Tibial nerve (tissue), 4 donors: ENCODE data around the gene SMAD2. TPM values are rescaled to one million over a fixed set of nuclear protein-coding genes. Genes with fewer than 3 reads are reported as not detected.

Source experiments
- DNase-seq, 2 donors: peaks; one replicate each; pipeline ENCODE4 v3.0.0-alpha.2; 2019; ENCODE audit warnings: low spot score in 2 of 2
- H3K27ac ChIP-seq, 4 donors: fragments of 200-600 bp; sonication (generic) in 3 of 4; one replicate each; pipeline ENCODE4 v1.5.1; 2017 to 2019; ENCODE audit warnings: mild to moderate bottlenecking in 1 of 4
- H3K27me3 ChIP-seq, 2 donors: fragments of 200-600 bp; sonication (generic) in 1 of 2; one replicate each; pipeline versions ENCODE4 v1.5.1 to v1.6.0; 2017 to 2019
- H3K36me3 ChIP-seq, 3 donors: fragments of 200-600 bp; sonication (generic); one replicate each; pipeline ENCODE4 v1.5.1; 2018 to 2019
- H3K4me1 ChIP-seq, 4 donors: fragments of 200-600 bp; sonication (generic) in 3 of 4; one replicate each; pipeline ENCODE4 v1.5.1; 2017 to 2019
- H3K4me3 ChIP-seq, 4 donors: fragments of 200-600 bp; sonication (generic) in 3 of 4; one replicate each; pipeline ENCODE4 v1.5.1; 2017 to 2019; ENCODE audit warnings: mild to moderate bottlenecking in 1 of 4, moderate library complexity in 1 of 4
- H3K9me3 ChIP-seq, 4 donors: fragments of 200-600 bp; sonication (generic) in 3 of 4; one replicate each; pipeline ENCODE4 v1.5.1; 2017 to 2019
- EP300 ChIP-seq, 2 donors: sonication (generic); formaldehyde crosslinking; IDR thresholded peaks; one replicate each; pipeline ENCODE4 v1.6.1; 2017; ENCODE audit warnings: antibody characterized with exemption in 2 of 2, mild to moderate bottlenecking in 1 of 2
- POLR2A ChIP-seq, 2 donors: fragments of 450-650 bp; IDR thresholded peaks; one replicate each; pipeline ENCODE4 v1.6.1; 2017; ENCODE audit warnings: antibody characterized with exemption in 2 of 2, mild to moderate bottlenecking in 2 of 2, moderate library complexity in 2 of 2
- WGBS, 2 donors: methylation state at CpG; one replicate each; pipeline ENCODE4 v1.1.5; 2018; 5-methylcytosine and 5-hydroxymethylcytosine counted together
- total RNA-seq, 4 donors: library from RNA; depleted of rRNA; stranded (reverse); fragments of >200 nt; gene quantifications; one replicate each; pipeline ENCODE4 v1.1.0, GENCODE V29; 2016
- TF ChIP-seq, protein P1 (sequence below), 5 experiments: fragments of 200-600 bp in 3 of 5; fragments of 450-650 bp in 2 of 5; sonication (generic) in 3 of 5; IDR thresholded peaks; one replicate each; pipeline ENCODE4 v1.5.1; 2016 to 2019; ENCODE audit warnings: antibody characterized with exemption in 5 of 5, mild to moderate bottlenecking in 3 of 5, moderate library complexity in 2 of 5

The SMAD2 gene
- total RNA-seq, 4 donors from 2014 or later = 34.8 to 54.5 (median 45.5) TPM

DNA sequence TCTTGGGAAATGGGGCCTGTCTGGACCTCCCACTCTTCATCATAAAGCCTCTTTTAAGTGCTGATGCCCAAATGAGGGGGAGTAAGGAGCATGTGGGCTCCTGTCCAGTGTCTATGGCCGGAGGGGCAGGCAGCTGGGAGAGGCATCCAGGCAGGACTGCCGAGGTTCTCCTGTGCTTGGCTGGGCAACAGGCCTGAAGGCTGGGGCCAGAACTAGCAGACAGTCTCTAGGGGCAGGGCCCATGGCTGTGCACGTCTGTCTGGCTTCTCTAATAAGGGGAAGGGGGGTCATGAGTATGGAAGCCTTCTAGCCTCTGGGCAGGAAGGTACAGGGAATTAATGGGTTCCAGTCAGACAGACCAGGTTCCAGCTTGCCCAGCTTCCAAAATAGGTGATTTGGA lies 128.6 kb downstream of the SMAD2 start:
- Histone ChIP-seq H3K9me3 (peaks cover 0 to 11% (median 0%) of the 10 kb centered on the region in 4 donors), H3K4me1 (no peaks in the 10 kb centered on the region), H3K27me3 (no peaks in the 10 kb centered on the region), H3K4me3 (no peak overlapping the region), H3K36me3 (no peaks in the 10 kb centered on the region), H3K27ac (no peak overlapping the region)
- TF ChIP-seq, protein P1, sequence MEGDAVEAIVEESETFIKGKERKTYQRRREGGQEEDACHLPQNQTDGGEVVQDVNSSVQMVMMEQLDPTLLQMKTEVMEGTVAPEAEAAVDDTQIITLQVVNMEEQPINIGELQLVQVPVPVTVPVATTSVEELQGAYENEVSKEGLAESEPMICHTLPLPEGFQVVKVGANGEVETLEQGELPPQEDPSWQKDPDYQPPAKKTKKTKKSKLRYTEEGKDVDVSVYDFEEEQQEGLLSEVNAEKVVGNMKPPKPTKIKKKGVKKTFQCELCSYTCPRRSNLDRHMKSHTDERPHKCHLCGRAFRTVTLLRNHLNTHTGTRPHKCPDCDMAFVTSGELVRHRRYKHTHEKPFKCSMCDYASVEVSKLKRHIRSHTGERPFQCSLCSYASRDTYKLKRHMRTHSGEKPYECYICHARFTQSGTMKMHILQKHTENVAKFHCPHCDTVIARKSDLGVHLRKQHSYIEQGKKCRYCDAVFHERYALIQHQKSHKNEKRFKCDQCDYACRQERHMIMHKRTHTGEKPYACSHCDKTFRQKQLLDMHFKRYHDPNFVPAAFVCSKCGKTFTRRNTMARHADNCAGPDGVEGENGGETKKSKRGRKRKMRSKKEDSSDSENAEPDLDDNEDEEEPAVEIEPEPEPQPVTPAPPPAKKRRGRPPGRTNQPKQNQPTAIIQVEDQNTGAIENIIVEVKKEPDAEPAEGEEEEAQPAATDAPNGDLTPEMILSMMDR (IDR thresholded peaks at IDR 0.05) = no peak
- TF ChIP-seq EP300 (IDR thresholded peaks at IDR 0.05) (no peak), POLR2A (IDR thresholded peaks at IDR 0.05) (no peak)
- 34 to 42% methylated on average over 2 to 3 of the region's 3 CpGs for WGBS, 2 donors
- DNase-seq = no peak

DNA sequence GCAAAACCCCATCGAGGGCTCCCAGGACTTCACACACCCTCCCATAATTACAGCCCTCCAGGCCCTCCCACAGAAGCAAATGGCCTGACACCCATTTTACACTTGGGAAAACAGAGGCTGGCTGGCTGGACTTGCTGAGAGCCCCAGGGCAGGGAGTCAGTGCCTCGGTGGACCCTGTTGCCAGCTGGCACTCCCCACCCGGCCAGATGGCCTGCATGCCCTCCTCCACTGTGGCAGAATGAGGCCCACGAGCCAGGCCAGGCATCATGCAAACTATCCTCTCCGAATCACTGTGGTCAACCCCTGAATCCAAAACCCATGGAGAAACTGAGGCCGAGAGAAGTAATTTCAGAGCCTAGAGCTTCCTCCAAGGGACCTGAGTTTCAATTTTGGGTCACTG lies 129.7 kb downstream of the SMAD2 start:
- DNase-seq = no peak
- Histone ChIP-seq H3K27ac (no peak overlapping the region), H3K4me3 (no peak overlapping the region), H3K36me3 (no peaks in the 10 kb centered on the region), H3K27me3 (no peaks in the 10 kb centered on the region), H3K9me3 (peaks cover 0 to 6% (median 0%) of the 10 kb centered on the region in 4 donors), H3K4me1 (no peaks in the 10 kb centered on the region)
- 49 to 63% methylated on average over 6 of the region's 6 CpGs for WGBS, 2 donors
- TF ChIP-seq POLR2A (IDR thresholded peaks at IDR 0.05) = no peak

- Histone ChIP-seq H3K27me3 (no peaks in the 10 kb centered on the region), H3K4me3 (no peak overlapping the region), H3K27ac (no peak overlapping the region), H3K4me1 (peaks cover 0 to 5% (median 0%) of the 10 kb centered on the region in 4 donors), H3K9me3 (peaks cover 0 to under 1% (median 0%) of the 10 kb centered on the region in 4 donors), H3K36me3 (no peaks in the 10 kb centered on the region)
- WGBS, 2 donors = 34 to 36% methylated on average over 10 of the region's 10 CpGs
- TF ChIP-seq, protein P1 (IDR thresholded peaks at IDR 0.05) = no peak
- TF ChIP-seq EP300 (IDR thresholded peaks at IDR 0.05) (no peak), POLR2A (IDR thresholded peaks at IDR 0.05) (no peak)
- DNase-seq = no peak
Measured at GRCh38 chr18:47800248-47800647, 130.2 kb downstream of the SMAD2 start.

DNA sequence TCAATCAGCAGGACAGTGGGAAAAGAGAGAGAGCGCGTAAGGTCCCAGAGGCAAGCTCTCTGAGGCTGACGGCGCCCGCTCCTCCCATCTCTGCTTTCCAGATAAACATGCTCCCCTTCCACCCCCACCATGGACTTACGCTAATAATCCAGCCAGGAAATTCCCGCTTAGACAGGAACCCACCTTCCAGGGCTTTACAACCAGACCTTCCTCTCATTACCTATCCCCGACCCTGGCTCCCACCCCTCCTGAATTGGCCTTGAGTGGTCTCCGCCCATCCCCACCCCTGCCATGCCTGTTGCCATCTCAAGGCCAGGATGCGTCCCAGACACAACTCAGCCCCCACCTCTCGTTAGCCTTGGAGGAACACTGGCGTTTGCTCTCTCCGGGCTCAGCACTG lies 131.1 kb downstream of the SMAD2 start:
- DNase-seq = no peak
- no peak overlapping the region for H3K27ac ChIP-seq
- H3K9me3 ChIP-seq = no peaks in the 10 kb centered on the region
- H3K4me1 ChIP-seq = peaks cover 0 to 11% (median 0%) of the 10 kb centered on the region in 4 donors
- H3K36me3 ChIP-seq = no peaks in the 10 kb centered on the region
- H3K4me3 ChIP-seq = no peak overlapping the region
- H3K27me3 ChIP-seq = no peaks in the 10 kb centered on the region
- 80% methylated on average over 13 of the region's 13 CpGs for WGBS, 2 donors
- TF ChIP-seq, protein P1 (IDR thresholded peaks at IDR 0.05) = no peak
- TF ChIP-seq EP300 (IDR thresholded peaks at IDR 0.05) (no peak), POLR2A (IDR thresholded peaks at IDR 0.05) (no peak)

DNA sequence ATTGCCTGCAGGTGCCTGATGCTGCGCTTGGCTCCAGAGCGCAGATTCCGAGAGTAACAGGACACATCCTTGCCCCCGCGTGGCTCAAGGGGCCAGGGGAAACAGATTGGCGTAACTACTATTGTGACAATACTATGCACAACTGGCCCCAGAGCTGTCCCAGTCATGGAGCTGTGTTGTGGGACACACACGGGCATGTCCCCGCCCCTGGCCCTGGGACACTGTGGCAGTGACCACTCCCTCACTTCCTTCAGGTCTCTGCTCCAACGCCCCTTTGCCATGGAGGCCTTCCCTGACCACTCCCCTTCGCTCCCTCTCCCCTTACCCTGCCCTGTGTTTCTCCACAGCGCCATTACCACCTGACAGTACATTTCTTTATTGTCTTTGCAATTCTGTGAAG lies 132.1 kb downstream of the SMAD2 start:
- Histone ChIP-seq H3K27me3 (no peaks in the 10 kb centered on the region), H3K9me3 (no peaks in the 10 kb centered on the region), H3K4me1 (peaks cover 0 to 11% (median 0%) of the 10 kb centered on the region in 4 donors), H3K27ac (no peak overlapping the region), H3K36me3 (no peaks in the 10 kb centered on the region), H3K4me3 (no peak overlapping the region)
- no peak for DNase-seq
- WGBS, 2 donors = 85 to 87% methylated on average over 11 of the region's 11 CpGs
- TF ChIP-seq EP300 (IDR thresholded peaks at IDR 0.05) (no peak), POLR2A (IDR thresholded peaks at IDR 0.05) (no peak)
- TF ChIP-seq, protein P1 (IDR thresholded peaks at IDR 0.05) = no peak

- no peaks in the 10 kb centered on the region for H3K9me3 ChIP-seq
- no peak for DNase-seq
- TF ChIP-seq EP300 (IDR thresholded peaks at IDR 0.05) (no peak), POLR2A (IDR thresholded peaks at IDR 0.05) (no peak)
- TF ChIP-seq, protein P1 (IDR thresholded peaks at IDR 0.05) = no peak
- H3K4me1 ChIP-seq = peaks cover 0 to 11% (median 0%) of the 10 kb centered on the region in 4 donors
- no peaks in the 10 kb centered on the region for H3K36me3 ChIP-seq
- H3K27me3 ChIP-seq = no peaks in the 10 kb centered on the region
- WGBS, 2 donors = 89 to 94% methylated on average over 5 of the region's 5 CpGs
- H3K27ac ChIP-seq = no peak overlapping the region
- H3K4me3 ChIP-seq = no peak overlapping the region
Measured at GRCh38 chr18:47797126-47797525, 133.3 kb downstream of the SMAD2 start.
